Measurements from ENCODE around the gene PLD5. TPM values are rescaled to one million over a fixed set of nuclear protein-coding genes. Genes with fewer than 3 reads are reported as not detected.

The PLD5 gene
- total RNA-seq, 1 experiment from 2014 or later: not detected

- CTCF ChIA-PET: no interaction called here
- no peak for DNase-seq (ENCODE audit: low read depth, low spot score)
- no peaks in the 10 kb centered on the region for H3K36me3 ChIP-seq (ENCODE audit: control insufficient read depth, insufficient read depth, low read length)
- intact Hi-C loops (cut with micrococcal nuclease; ENCODE audit: unreplicated experiment): no loop called here
- H3K4me1 ChIP-seq (ENCODE audit: control insufficient read depth, insufficient read depth, low read length): peaks cover 7% of the 10 kb centered on the region
- in situ Hi-C loops (cut with HindIII; ENCODE audit: low pct_unique_long_range_greater_than_20kb, low sequenced_read_pairs): no loop called here
- H3K9me3 ChIP-seq (ENCODE audit: control insufficient read depth, insufficient read depth, low read depth, low read length): peaks cover 3% of the 10 kb centered on the region; the same call in 1 of the 2 replicates
- H3K27me3 ChIP-seq (ENCODE audit: control insufficient read depth, insufficient read depth, low read length): no peaks in the 10 kb centered on the region
- peak overlapping the region; percentile 81 for H3K27ac ChIP-seq (ENCODE audit: low read length)
- TF ChIP-seq CTCF (IDR thresholded peaks at IDR 0.05) (no peak), SIN3A (IDR thresholded peaks at IDR 0.05; ENCODE audit: borderline replicate concordance, insufficient read depth, low read depth, low read length) (no peak), TCF7L2 (IDR thresholded peaks at IDR 0.05; ENCODE audit: low read depth, low read length) (no peak), POLR2AphosphoS5 (IDR thresholded peaks at IDR 0.05; ENCODE audit: low read depth, low read length) (no peak), REST (IDR thresholded peaks at IDR 0.05; ENCODE audit: insufficient read depth in 1 of 2, low read depth in 2 of 2, low read length in 1 of 2) (no peak)
- POLR2A ChIA-PET: no interaction called here
- H3K4me3 ChIP-seq (ENCODE audit: low read depth in 2 of 2, low read length in 2 of 2): no peak overlapping the region
- ATAC-seq: no peak
- no TSS peak for BruUV-seq (replicated peaks)
Observed at GRCh38 chr1:242224461-242224860, 300.0 kb downstream of the PLD5 start.

- intact Hi-C loops (cut with micrococcal nuclease; ENCODE audit: unreplicated experiment): no loop called here
- CTCF ChIA-PET: no interaction called here
Observed at GRCh38 chr1:242219905-242220304, 304.6 kb downstream of the PLD5 start.

More at GRCh38 chr1:242219905-242220304, 304.6 kb downstream of the PLD5 start:
- no peaks in the 10 kb centered on the region for H3K27me3 ChIP-seq (ENCODE audit: control insufficient read depth, insufficient read depth, low read length)
- DNase-seq (ENCODE audit: low read depth, low spot score) (no peak), ATAC-seq (no peak)
- no peak overlapping the region; the same call in 1 of the 2 replicates for H3K27ac ChIP-seq (ENCODE audit: low read length)
- no peak for TF ChIP-seq CTCF (IDR thresholded peaks at IDR 0.05)
- TF ChIP-seq REST (IDR thresholded peaks at IDR 0.05; ENCODE audit: insufficient read depth in 1 of 2, low read depth in 2 of 2, low read length in 1 of 2): no peak
- TF ChIP-seq SIN3A (IDR thresholded peaks at IDR 0.05; ENCODE audit: borderline replicate concordance, insufficient read depth, low read depth, low read length): no peak
- no peak for TF ChIP-seq TCF7L2 (IDR thresholded peaks at IDR 0.05; ENCODE audit: low read depth, low read length)
- no peak for TF ChIP-seq POLR2AphosphoS5 (IDR thresholded peaks at IDR 0.05; ENCODE audit: low read depth, low read length)
- H3K9me3 ChIP-seq (ENCODE audit: control insufficient read depth, insufficient read depth, low read depth, low read length): peaks cover 9% of the 10 kb centered on the region; the same call in 1 of the 2 replicates
- H3K4me3 ChIP-seq (ENCODE audit: low read depth in 2 of 2, low read length in 2 of 2): no peak overlapping the region
- no TSS peak for BruUV-seq (replicated peaks)
- in situ Hi-C loops (cut with HindIII; ENCODE audit: low pct_unique_long_range_greater_than_20kb, low sequenced_read_pairs): no loop called here
- no peaks in the 10 kb centered on the region for H3K4me1 ChIP-seq (ENCODE audit: control insufficient read depth, insufficient read depth, low read length)
- POLR2A ChIA-PET: no interaction called here
- H3K36me3 ChIP-seq (ENCODE audit: control insufficient read depth, insufficient read depth, low read length): no peaks in the 10 kb centered on the region

Data from Panc1 (cell line).